Raji (cell line): ENCODE measurements around the gene DOK1.

Source experiments
- POLR2A ChIP-seq: IDR thresholded peaks from 2 replicates; pipeline ENCODE4 v1.6.1; 2011; ENCODE audit warnings: low read depth, low read length, control low read depth; ENCODE audit not compliant: insufficient read depth

DOK1 gene

DNA sequence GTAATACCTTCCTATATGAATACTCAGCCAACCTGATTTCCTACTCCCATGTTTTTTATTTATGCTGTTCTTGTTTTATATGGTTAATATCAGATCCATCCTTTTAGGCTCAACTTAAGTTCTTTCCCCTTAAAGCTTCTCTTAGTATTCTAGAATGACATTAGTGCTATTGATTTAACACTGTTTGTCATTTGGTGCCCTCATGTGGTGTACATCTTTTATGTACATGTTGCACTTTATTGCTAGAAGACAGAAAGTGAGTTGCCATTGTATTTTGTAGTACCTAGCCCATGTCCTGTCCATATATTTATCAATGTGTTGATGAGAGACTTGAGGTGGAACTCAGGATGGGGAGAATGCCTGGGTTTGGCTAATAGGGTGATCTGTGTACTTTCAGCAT, 22.3 kb upstream of the DOK1 start:
- TF ChIP-seq POLR2A = no peak

DNA sequence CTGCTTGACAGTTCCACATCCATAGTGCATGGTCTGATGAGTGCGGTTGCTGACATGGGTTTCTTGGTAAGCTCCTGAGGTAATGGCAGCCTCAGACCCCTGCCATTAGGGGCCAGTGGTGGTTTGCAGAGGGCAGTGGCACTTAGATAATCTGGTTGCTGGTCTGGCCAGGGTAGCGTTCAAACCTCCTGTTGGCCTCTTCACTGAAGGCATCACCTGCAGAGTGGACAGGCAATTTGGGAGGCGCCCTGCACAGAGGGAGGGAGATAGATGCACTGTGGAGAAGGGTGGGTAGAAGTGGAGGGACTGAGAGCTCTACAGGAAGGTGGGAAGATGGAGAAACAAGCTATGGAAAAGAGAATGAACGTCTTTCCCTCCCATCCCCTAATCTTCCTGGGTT, 21.1 kb upstream of the DOK1 start:
- no peak for TF ChIP-seq POLR2A

DNA sequence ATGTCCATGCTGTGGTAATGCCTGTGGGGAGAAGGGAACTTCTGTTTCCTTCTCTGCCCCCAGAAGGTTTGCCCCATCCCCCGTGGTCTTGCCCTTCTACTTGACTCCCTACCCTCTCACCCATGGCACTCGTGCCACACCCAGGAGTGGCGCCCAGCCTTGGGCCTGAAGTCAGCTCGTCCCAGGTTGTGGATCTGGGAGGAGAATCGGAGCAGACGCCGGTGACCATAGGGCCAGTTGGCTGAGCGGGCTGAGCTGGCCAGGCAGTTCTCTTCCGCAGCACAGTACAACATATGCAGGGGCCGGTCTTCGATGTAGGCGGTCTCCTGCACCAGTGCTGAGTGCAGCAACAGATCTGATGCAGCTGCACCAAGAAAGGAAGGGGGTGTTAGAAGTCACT, 20.1 kb upstream of the DOK1 start:
- TF ChIP-seq POLR2A = peak; percentile 9; the same call in 1 of the 2 replicates

DNA sequence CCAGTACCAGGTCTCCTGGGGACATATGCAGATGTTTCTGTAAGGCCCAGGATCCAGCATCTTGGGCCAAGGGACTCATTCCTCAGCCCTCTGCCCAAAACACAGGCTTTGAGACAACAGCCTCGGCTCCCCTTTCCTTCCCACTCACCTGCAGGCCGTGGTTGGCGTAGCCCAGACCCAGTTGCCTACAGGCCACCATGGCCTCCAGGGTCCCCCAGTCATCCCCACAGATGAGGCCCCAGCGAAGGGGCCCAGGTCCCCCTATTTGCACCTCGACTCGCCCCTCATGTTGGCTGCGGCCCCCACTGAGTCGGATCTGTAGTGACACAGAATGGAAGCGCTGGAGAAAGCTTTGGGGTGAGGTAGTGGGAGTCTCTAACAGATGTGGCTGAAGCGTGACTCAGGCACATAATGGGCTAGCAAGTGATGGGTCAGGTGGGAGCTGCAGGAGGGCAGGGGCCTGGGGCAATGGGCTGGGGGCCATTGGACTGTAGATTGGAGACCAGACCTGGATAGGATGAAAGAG, 19.0 kb upstream of the DOK1 start:
- TF ChIP-seq POLR2A = no peak

DNA sequence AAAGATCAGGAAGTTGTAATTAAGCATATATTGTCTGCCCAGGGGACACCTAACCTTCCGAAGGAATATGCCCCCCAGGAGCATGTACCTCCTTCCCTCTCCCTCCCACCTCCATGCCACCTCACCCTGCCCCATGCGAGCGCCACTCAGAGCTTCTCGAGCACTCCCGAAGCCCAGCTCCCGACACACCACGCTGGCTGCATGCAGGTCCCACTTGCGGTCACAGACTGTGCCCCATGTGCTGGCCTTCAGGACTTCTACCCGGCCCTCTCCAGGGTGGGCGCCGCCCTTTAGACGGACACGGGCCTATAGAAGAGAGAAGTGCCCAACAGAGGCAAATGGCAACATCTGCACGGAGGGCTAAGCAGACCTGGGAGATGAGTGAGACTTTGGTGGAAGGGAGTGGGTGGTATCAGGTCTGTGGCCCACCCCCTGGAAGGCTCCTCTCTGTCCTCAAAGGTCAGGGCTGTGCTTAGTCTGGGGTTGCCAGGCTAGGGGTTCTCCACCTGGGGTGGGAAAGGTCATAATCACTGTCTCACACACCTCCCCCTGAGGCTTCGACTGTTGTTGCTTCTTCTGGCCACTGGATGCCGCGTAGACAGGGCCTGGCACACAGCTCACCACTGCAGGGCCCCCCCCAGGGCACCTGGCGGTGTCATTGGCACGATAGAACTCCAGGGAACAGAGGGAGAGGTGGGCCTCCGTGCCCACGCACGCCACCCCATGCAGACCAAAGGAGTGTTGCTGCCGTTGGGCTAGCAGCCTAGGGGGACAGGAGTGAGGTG, 18.2 kb upstream of the DOK1 start:
- TF ChIP-seq POLR2A = no peak

DNA sequence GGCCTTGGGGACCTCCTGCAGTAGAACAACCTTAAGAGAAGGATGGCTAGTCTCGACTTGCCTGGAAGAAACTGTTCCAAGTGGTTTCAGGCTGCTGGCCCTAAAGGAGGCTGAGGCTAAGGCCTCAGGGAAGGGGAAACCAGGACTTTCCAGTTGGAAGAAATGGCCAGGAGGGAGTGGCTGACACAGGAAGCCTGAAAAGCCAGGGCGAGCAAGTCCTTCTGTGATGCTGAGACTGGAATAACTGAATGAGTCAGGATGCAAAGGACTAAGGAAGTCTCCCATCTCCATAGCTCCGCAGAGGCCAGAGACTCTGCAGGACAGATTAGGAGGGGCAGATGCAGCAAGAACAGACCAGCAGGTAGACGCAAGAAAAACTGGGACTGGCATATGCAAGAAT, 17.4 kb upstream of the DOK1 start:
- TF ChIP-seq POLR2A = no peak

DNA sequence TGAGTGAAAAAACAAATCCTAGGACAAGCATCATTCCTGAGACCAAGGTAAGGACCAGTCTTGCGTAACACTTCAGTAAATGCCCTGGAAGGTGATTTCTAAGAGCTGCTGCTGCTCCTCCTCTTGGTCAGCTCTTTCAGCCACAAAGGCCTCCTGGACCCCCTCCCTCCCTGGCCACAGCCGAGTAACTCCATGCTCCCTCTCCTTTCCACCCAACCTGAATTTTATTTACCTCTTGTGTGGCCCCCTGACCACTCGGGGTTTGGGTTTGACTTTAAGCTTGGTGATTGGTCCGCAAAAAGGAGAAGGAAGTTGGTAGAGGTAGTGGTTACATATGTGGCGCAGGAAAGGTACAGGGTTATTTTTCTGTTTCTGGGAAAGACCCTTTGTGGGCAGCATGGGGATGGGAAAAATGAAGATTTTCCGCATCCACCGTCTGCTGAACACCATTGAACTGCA, 15.6 kb upstream of the DOK1 start:
- TF ChIP-seq POLR2A = no peak

DNA sequence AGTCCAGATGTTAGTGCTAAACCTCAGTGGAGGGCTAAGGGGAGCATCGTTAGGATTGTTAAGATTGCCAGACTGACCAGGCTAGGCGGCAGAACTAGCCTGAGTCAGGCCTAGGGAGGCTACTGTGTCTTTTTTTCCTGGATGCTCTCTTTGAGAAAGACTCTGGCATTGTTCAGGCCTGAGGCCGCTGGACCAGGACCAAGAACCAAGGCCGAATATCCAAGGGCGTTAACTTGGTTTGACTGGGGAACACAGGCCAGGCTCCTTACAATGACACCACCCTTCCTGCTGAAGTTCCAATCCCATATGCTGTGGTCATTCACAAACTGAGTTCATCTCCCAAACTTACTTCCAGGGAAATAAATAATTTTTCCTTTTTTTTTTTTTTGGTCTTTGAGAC, 14.2 kb upstream of the DOK1 start:
- no peak for TF ChIP-seq POLR2A

DNA sequence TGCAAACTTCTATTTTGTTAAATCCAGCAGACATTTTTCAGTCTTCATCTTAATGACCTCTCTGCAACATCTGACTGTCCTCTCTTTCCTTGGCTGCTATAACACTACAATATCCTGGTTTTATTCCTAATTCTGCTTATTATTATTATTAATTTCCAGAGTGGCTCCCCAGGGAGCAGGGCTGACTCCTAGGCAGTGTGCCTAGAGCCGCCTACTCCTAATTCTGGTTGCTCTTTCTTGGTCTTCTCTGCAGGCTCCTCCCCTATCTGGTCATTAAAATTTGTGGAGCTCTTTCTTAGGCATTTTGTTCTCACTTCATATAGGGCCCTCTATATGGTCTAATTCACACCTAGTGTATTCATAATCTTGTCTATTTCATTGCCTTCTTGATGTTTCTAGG, 11.5 kb upstream of the DOK1 start:
- TF ChIP-seq POLR2A = no peak

DNA sequence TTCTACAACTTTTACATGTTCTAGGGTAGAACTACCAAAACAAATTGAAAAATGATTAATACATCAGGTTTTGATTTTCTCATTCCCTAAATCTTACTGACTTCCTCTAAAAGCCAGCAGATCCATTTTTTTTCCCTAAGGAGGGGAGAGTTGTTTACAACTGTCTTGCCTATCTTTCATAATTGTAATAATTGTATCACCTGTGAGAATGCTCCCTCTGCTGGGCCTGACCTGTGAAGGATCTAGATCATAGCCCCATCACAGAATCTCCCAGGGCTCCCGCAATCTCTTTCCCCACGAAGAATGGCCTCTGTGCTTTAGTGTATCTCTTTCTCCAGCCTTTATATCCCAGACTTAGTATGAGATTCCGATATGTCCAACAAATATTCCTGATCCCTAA, 9.9 kb upstream of the DOK1 start:
- no peak for TF ChIP-seq POLR2A

DNA sequence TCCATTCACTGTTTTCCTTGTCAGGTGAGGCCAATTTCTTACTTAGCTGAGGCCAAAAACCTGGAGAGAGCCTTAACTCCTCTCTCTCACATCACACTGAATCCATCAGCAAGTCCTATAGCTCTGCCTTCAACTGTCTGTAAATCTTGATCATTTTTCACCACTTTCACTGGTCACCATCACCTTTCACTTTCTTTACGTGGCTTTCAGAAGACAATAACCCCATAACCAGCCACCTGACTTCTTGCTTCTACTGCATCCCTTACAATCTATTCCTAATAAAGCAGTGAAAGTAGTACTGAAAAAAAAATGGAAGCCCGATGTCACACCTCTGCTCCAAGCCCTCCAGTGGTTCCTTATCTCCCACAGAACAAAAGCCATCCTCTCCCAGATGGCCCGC, 8.5 kb upstream of the DOK1 start:
- no peak for TF ChIP-seq POLR2A

DNA sequence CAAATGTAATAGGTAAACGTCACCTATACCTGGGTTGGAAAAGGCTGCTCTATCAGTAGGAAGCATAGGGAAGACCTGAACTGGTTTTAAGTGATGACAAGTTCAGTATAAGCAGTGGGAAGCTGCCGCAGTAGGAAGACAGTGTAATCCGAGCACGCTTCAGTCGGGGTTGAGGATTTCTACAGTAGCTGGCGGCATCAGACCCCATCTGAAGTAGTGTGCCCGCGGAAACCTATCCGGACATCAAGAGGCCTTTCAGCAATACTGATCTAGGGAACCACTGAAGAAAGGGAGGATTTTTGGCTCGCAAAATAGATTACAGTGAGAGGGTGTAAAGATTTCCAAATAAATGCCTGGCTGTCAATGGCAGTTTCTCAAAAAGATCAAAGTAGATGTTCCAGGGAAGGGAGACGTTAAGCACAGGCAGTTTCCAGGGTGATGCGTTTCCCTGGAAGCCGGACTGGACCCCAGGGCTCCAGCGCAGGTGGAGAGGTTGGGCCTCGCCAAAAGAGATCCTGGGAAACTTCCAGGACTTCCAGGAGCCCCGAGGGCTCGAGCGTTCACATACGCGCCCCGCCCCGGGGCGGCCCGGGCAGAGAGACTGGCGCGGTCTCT, 6.1 kb upstream of the DOK1 start:
- TF ChIP-seq POLR2A = no peak

DNA sequence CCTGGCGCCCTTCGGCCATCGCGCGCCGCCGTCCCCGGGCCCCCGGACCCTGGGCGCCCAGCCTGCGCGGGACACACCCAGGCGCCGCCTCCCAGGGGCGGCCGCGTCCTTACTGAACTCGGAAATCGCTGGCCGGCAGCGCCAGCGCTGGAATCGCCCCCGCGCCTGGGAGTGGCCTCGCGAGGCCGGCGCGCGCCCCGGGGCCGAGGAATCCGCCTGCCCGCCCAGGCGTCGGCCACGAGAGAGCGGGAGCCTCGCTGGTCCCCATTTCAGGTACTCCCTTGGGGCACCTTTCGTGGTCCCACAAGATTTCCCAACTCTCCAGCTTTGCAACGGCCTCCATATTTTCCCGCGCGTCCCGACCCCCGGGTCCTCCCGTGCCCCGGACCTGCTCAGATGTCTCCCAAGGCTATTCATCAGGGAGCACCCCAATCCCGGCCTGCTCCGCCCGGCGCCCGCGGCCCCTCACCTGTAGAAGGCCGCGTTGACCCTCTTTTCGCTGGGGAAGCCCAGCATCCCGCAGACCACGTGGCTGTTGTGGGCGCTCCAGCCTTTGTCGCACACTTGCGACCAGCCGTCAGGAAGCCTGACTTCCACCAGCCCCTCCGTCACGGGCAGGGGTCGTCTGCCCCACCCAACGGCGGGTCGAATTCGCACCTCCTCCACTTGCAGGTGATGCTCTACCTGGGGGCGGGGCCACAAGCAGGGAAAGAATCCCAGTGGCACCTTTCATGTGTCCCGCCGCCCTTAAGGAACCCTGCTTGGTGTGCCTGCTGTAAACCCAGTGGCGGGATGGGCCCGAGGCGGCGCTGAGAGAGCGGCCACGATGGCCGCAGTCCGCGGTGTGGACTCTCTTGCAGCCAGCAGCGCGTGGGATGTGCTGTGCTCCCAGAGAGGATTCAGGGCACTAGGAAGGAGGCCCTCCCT, 5.4 kb upstream of the DOK1 start:
- TF ChIP-seq POLR2A = no peak

DNA sequence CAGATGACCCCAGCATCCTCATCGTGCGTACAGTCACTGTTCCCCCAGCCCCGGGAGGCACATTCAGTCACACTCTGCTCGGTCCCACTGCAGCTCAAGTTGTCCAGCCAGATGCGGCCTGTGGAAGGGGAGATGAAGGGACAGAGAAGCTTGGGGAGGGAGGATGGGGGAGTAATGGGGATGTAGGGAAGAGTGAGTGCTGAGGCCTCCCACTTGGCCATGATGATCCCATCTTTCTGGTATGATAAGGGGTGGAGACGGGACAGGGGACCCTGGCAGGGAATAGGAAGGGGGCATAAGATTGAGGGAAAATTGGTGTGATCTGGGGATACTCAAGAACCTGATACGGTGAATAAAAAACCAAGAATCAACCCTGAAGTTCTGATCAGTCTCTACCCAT, 4.3 kb upstream of the DOK1 start:
- no peak for TF ChIP-seq POLR2A

DNA sequence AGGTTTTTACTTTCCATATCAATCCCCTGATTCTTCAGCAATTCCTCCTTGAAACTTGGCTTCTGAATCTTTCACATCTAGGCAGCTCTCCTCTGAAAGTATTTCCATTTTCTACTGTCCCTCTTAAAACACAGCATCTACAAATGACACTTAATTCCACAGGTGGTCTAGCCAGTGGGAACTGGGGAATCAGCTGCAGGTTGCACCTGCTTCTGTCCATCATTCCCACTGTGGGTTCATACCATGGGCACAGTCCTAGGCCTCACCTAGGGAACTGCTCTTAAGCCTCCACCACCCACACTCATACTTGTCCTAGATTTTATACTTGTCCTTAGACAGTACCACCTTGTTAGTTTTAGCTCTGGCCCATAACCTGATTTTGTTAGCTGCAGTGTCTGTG, 3.0 kb upstream of the DOK1 start:
- no peak for TF ChIP-seq POLR2A
